HCT116 (cell line): Measurements from ENCODE around the gene CRHR1. TPM values are rescaled to one million over a fixed set of nuclear protein-coding genes. Genes with fewer than 3 reads are reported as not detected.

Experiments used
- ATAC-seq: fragments of 200-7000 bp; cut with Tn5 transposase; 2 replicates; pipeline ENCODE4 v1.9.1; 2020; ENCODE audit warnings: mild to moderate bottlenecking, moderate library complexity
- BruUV-seq: library from RNA; stranded (reverse); fragments of 400-500 nt; replicated peaks from 2 replicates; lab custom pipeline; 2021; lab: Mats Ljungman, UMichigan
- CTCF ChIA-PET: fragments of 300-600 bp; sonication (Branson Sonifier 250); formaldehyde crosslinking; loops from one replicate; lab custom pipeline; 2021; ENCODE audit warnings: antibody characterized with exemption; lab: Charles Lee
- POLR2A ChIA-PET: fragments of 300-600, 350-600 bp; sonication (Branson Sonifier 250); formaldehyde crosslinking; loops from one replicate; lab custom pipeline; 2021; ENCODE audit warnings: antibody characterized with exemption; lab: Charles Lee
- RAD21 ChIA-PET, 2 experiments: fragments of 300-600 bp; sonication (Branson Sonifier 250); formaldehyde crosslinking; loops; one replicate each; lab custom pipeline; 2023; ENCODE audit warnings: low total read pairs in 2 of 2; ENCODE audit not compliant: uncharacterized antibody in 2 of 2, unreplicated experiment in 2 of 2, low non-redundant PET in 1 of 2; lab: Charles Lee
- DNase-seq: peaks from one replicate; pipeline ENCODE4 v3.0.0-alpha.2; 2010; ENCODE audit warnings: low read depth, low spot score
- H2AFZ ChIP-seq: fragments of 200-600 bp; shearing (Covaris generic), sonication (generic); 2 replicates; pipeline ENCODE4 v1.6.1; 2017; ENCODE audit warnings: low read depth, mixed run types, mixed read lengths, antibody characterized with exemption, low read length; ENCODE audit not compliant: poor library complexity, severe bottlenecking
- H3K27ac ChIP-seq: 2 replicates; pipeline ENCODE4 v1.5.1; 2012; ENCODE audit warnings: low read depth, low read length
- H3K27me3 ChIP-seq: fragments of 200-600 bp; sonication (generic); 2 replicates; pipeline ENCODE4 v1.6.1; 2016; ENCODE audit warnings: mixed run types, low read length, mixed read lengths; ENCODE audit not compliant: insufficient read depth
- H3K36me3 ChIP-seq, 2 experiments: fragments of 200-500 bp in 1 of 2; fragments of 200-600 bp in 1 of 2; sonication (Bioruptor generic) in 1 of 2; sonication (generic) in 1 of 2; 2 replicates each; pipeline versions ENCODE4 v1.5.1 to v1.6.1; 2014 to 2016; ENCODE audit warnings: low read length in 2 of 2, inconsistent platforms in 1 of 2, mixed read lengths in 1 of 2, mixed run types in 1 of 2; ENCODE audit not compliant: insufficient read depth in 2 of 2, control insufficient read depth in 1 of 2
- H3K4me1 ChIP-seq, 2 experiments: fragments of 200-600 bp in 1 of 2; sonication (generic) in 1 of 2; 2 replicates each; pipeline versions ENCODE4 v1.5.1 to v1.6.1; 2012 to 2017; ENCODE audit warnings: low read length in 2 of 2, inconsistent platforms in 1 of 2, mild to moderate bottlenecking in 1 of 2, mixed read lengths in 1 of 2, mixed run types in 1 of 2, moderate library complexity in 1 of 2; ENCODE audit not compliant: insufficient read depth in 2 of 2, control insufficient read depth in 1 of 2
- H3K4me2 ChIP-seq: fragments of 200-600 bp; sonication (generic); 2 replicates; pipeline ENCODE4 v1.6.1; 2017; ENCODE audit warnings: mixed run types, low read length, mixed read lengths
- H3K4me3 ChIP-seq, 2 experiments: fragments of 200-600 bp in 1 of 2; sonication (generic) in 1 of 2; replicated peaks in 1 of 2; 2 replicates each; pipeline ENCODE4 v1.5.1; 2011 to 2016; ENCODE audit warnings: low read length in 2 of 2, control low read depth in 1 of 2, low read depth in 1 of 2, mild to moderate bottlenecking in 1 of 2, mixed read lengths in 1 of 2, mixed run types in 1 of 2
- H3K79me2 ChIP-seq: fragments of 200-600 bp; sonication (generic); 2 replicates; pipeline ENCODE4 v1.6.1; 2017; ENCODE audit warnings: mild to moderate bottlenecking, mixed run types, low read length, moderate library complexity, mixed read lengths; ENCODE audit not compliant: insufficient read depth
- H3K9ac ChIP-seq: fragments of 200-600 bp; sonication (generic); 2 replicates; pipeline ENCODE4 v1.6.1; 2016; ENCODE audit warnings: low read length, mixed read lengths
- H3K9me2 ChIP-seq: fragments of 200-600 bp; sonication (generic), shearing (Covaris generic); 2 replicates; pipeline ENCODE4 v1.6.1; 2017; ENCODE audit warnings: mixed run types, mild to moderate bottlenecking, moderate library complexity; ENCODE audit not compliant: insufficient read depth
- H3K9me3 ChIP-seq, 2 experiments: fragments of 200-500 bp in 1 of 2; fragments of 200-600 bp in 1 of 2; sonication (Bioruptor generic) in 1 of 2; sonication (generic) in 1 of 2; 2 replicates each; pipeline ENCODE4 v1.6.1; 2014 to 2017; ENCODE audit warnings: low read length in 2 of 2, mixed read lengths in 2 of 2, inconsistent platforms in 1 of 2, low read depth in 1 of 2, mild to moderate bottlenecking in 1 of 2, mixed run types in 1 of 2, moderate library complexity in 1 of 2; ENCODE audit not compliant: control insufficient read depth in 1 of 2, insufficient read depth in 1 of 2
- H4K20me1 ChIP-seq: fragments of 200-600 bp; sonication (generic), shearing (Covaris generic); 2 replicates; pipeline ENCODE4 v1.6.1; 2017; ENCODE audit warnings: mixed run types, mild to moderate bottlenecking, moderate library complexity; ENCODE audit not compliant: insufficient read depth
- ATF3 ChIP-seq: IDR thresholded peaks from 2 replicates; pipeline ENCODE4 v1.6.1; 2012
- CTCF ChIP-seq, 3 experiments: fragments of 200-600 bp in 1 of 3; sonication (generic) in 1 of 3; IDR thresholded peaks in 2 of 3; conservative IDR thresholded peaks in 1 of 3; 2 replicates each; pipeline ENCODE4 v1.5.1; 2012 to 2017; ENCODE audit warnings: low read depth in 2 of 3, low read length in 2 of 3, antibody characterized with exemption in 1 of 3, borderline replicate concordance in 1 of 3, control low read depth in 1 of 3, mild to moderate bottlenecking in 1 of 3, mixed read lengths in 1 of 3, mixed run types in 1 of 3, moderate library complexity in 1 of 3; ENCODE audit not compliant: insufficient read depth in 1 of 3
- EGR1 ChIP-seq: IDR thresholded peaks from 2 replicates; pipeline ENCODE4 v1.6.1; 2012; ENCODE audit warnings: low read depth
- ELF1 ChIP-seq: IDR thresholded peaks from 2 replicates; pipeline ENCODE4 v1.6.1; 2012; ENCODE audit warnings: low read depth, borderline replicate concordance
- EZH2phosphoT487 ChIP-seq: fragments of 200-600 bp; IDR thresholded peaks from 2 replicates; pipeline ENCODE4 v1.6.1; 2018; ENCODE audit warnings: antibody characterized with exemption, borderline replicate concordance
- JUND ChIP-seq: IDR thresholded peaks from 2 replicates; pipeline ENCODE4 v1.6.1; 2012
- MAX ChIP-seq: IDR thresholded peaks from 2 replicates; pipeline ENCODE4 v1.6.1; 2012
- SIN3A ChIP-seq: IDR thresholded peaks from 2 replicates; pipeline ENCODE4 v1.6.1; 2012; ENCODE audit warnings: low read depth
- TCF7L2 ChIP-seq: IDR thresholded peaks from 2 replicates; pipeline ENCODE4 v1.7.0; 2011; ENCODE audit warnings: borderline replicate concordance, inconsistent platforms; ENCODE audit not compliant: insufficient read depth, insufficient read length; ENCODE audit errors: extremely low read depth
- YY1 ChIP-seq: IDR thresholded peaks from 2 replicates; pipeline ENCODE4 v1.6.1; 2011; ENCODE audit warnings: low read length, low read depth, moderate library complexity, mild to moderate bottlenecking; ENCODE audit not compliant: insufficient replicate concordance; ENCODE audit errors: extremely low read depth
- ZFX ChIP-seq: fragments of 450-650 bp; IDR thresholded peaks from 2 replicates; pipeline ENCODE4 v1.6.1; 2017
- intact Hi-C: fragments of 100-400 bp; cut with micrococcal nuclease; formaldehyde crosslinking; loops from 2 replicates; pipeline ENCODE4 v1.10.0; 2022
- total RNA-seq: library from RNA; stranded (reverse); gene quantifications from one replicate; pipeline ENCODE4 v1.2.1, GENCODE V29; 2021; ENCODE audit not compliant: unreplicated experiment

CRHR1 gene
- total RNA-seq, 1 experiment from 2014 or later = 0.12 TPM

- no peak for TF ChIP-seq CTCF (IDR thresholded peaks at IDR 0.05 in 2 of 3, conservative IDR thresholded peaks at IDR 0.05 in 1 of 3; ENCODE audit: borderline replicate concordance in 1 of 3, insufficient read depth in 1 of 3, low read depth in 2 of 3, low read length in 2 of 3)
- TF ChIP-seq EGR1 = no peak
- no peak for TF ChIP-seq TCF7L2
- TF ChIP-seq MAX = no peak
- no peak for TF ChIP-seq SIN3A
- no peak for TF ChIP-seq YY1
- TF ChIP-seq ATF3 = no peak
These were observed 92.4 kb downstream of the CRHR1 start (continued) for GRCh38 chr17:45876539-45876938.

- ChIA-PET CTCF (interaction anchor here (1.3 to 1.4 kb wide), 2 partner anchors 9 to 17 kb away, joined by 3 read pairs; partner anchors contain the start of gene MAPT), RAD21 (no interaction called here)
- BruUV-seq = no TSS peak
These were observed 93.3 kb downstream of the CRHR1 start for GRCh38 chr17:45877467-45877866.

More at GRCh38 chr17:45877467-45877866, 93.3 kb downstream of the CRHR1 start:
- H3K36me3 ChIP-seq = no peaks in the 10 kb centered on the region
- no peaks in the 10 kb centered on the region for H3K9me2 ChIP-seq
- no peaks in the 10 kb centered on the region for H3K4me1 ChIP-seq
- H3K27me3 ChIP-seq = no peaks in the 10 kb centered on the region; the same call in 1 of the 2 replicates
- H3K9ac ChIP-seq = no peak overlapping the region
- H3K4me2 ChIP-seq = no peak overlapping the region
- no peaks in the 10 kb centered on the region for H3K9me3 ChIP-seq
- no peaks in the 10 kb centered on the region for H4K20me1 ChIP-seq
- no peak for ATAC-seq
- no peak for DNase-seq
- intact Hi-C loops = no loop called here
- H2AFZ ChIP-seq = no peak overlapping the region
- H3K4me3 ChIP-seq = no peak overlapping the region
- POLR2A ChIA-PET = no interaction called here
- H3K79me2 ChIP-seq = no peaks in the 10 kb centered on the region
- H3K27ac ChIP-seq = no peak overlapping the region
- TF ChIP-seq ZFX (no peak), ELF1 (no peak), EZH2phosphoT487 (no peak), JUND (no peak)
